K562 treated with DMSO at 1 percent for 12 hours (cell line): Measurements from ENCODE around the gene KLRF2. TPM values are rescaled to one million over a fixed set of nuclear protein-coding genes. Genes with fewer than 3 reads are reported as not detected.

Source experiments
- total RNA-seq: library from RNA; unstranded; fragments of 300-600 nt; gene quantifications from 2 replicates; pipeline ENCODE4 v1.2.3, GENCODE V29; 2022; ENCODE audit not compliant: insufficient read depth

Gene KLRF2
- total RNA-seq, result not detected in 2 replicates

GRCh38 chr12:9881246-9881645 is at the start of gene KLRF2:
Gene KLRF2 (plus strand): TSS chr12:9881489. CDS start chr12:9881596, 107 bp downstream.

GRCh38 chr12:9869307-9870161 is 11.8 kb upstream of the KLRF2 start, which contains the start of gene CLEC2B:
Gene CLEC2B (minus strand): TSS chr12:9869354.

GRCh38 chr12:9932270-9932669 is 51.0 kb downstream of the KLRF2 start, which contains the start of gene CLEC2A:
Gene CLEC2A (minus strand): TSS chr12:9932370. CDS start chr12:9932329, 41 bp downstream.

Other genes starting within 250 kb of the KLRF2 start
- 0.60 and 3.4 TPM in 2 replicates for gene CLEC2D, start 211.8 kb upstream of the KLRF2 start, total RNA-seq
- not detected in 2 replicates for gene CLECL1, start 148.4 kb upstream of the KLRF2 start, total RNA-seq
- gene CD69, start 120.6 kb upstream of the KLRF2 start, total RNA-seq, result 12.1 and 23.8 TPM in 2 replicates
- not detected in 2 replicates for gene KLRF1, start 54.0 kb upstream of the KLRF2 start, total RNA-seq
- 1.2 and 1.4 TPM in 2 replicates for gene CLEC2B, start 12.1 kb upstream of the KLRF2 start, total RNA-seq
- gene CLEC2A, start 50.9 kb downstream of the KLRF2 start, total RNA-seq, result not detected in 2 replicates
- gene CLEC12A, start 89.9 kb downstream of the KLRF2 start, total RNA-seq, result not detected in 2 replicates
- not detected in 2 replicates for gene CLEC1B, start 117.6 kb downstream of the KLRF2 start, total RNA-seq
- not detected in 2 replicates for gene CLEC12B, start 129.1 kb downstream of the KLRF2 start, total RNA-seq
- gene CLEC9A, start 149.2 kb downstream of the KLRF2 start, total RNA-seq, result not detected in 2 replicates
- gene CLEC1A, start 217.5 kb downstream of the KLRF2 start, total RNA-seq, result not detected in 2 replicates
- not detected in 2 replicates for gene CLEC7A, start 248.7 kb downstream of the KLRF2 start, total RNA-seq